Measurements from ENCODE around the gene IL15.

GRCh38 chr4:141763374-141763773 lies 127.0 kb downstream of the IL15 start:
- TF ChIP-seq CTCF (IDR thresholded peaks at IDR 0.05; ENCODE audit: low read depth, low read length, missing input control) (no peak), EGR1 (IDR thresholded peaks at IDR 0.05; ENCODE audit: low read depth in 2 of 2) (no peak), YY1 (IDR thresholded peaks at IDR 0.05) (no peak), TAF1 (conservative IDR thresholded peaks at IDR 0.05) (no peak), RAD21 (IDR thresholded peaks at IDR 0.05) (no peak), GABPA (IDR thresholded peaks at IDR 0.05 in 1 of 2, conservative IDR thresholded peaks at IDR 0.05 in 1 of 2) (no peak), JUND (IDR thresholded peaks at IDR 0.05) (no peak), SP1 (IDR thresholded peaks at IDR 0.05) (no peak), NR2F2 (IDR thresholded peaks at IDR 0.05) (no peak), ATF3 (IDR thresholded peaks at IDR 0.05) (no peak), MAX (IDR thresholded peaks at IDR 0.05) (no peak)
